K562 (cell line): Measurements from ENCODE around the gene BMP6. TPM values are rescaled to one million over a fixed set of nuclear protein-coding genes. Genes with fewer than 3 reads are reported as not detected.
A peak's percentile ranks its signal among the peaks of the same experiment; 100 is the strongest.

Experiments
- ATAC-seq: fragments of 200-7000 bp; cut with Tn5 transposase; 3 replicates; pipeline ENCODE4 v1.9.1; 2020; ENCODE audit warnings: moderate library complexity
- BruUV-seq: library from RNA; stranded (reverse); fragments of 400-500 nt; replicated peaks from 2 replicates; lab custom pipeline; 2021; lab: Mats Ljungman, UMichigan
- CTCF ChIA-PET: fragments of 300-600 bp; formaldehyde crosslinking; extraction: SDS; loops from one replicate; lab custom pipeline; 2021; ENCODE audit warnings: low intra/inter-chr PET ratio; lab: Yijun Ruan, JAX
- POLR2A ChIA-PET: fragments of 300-600, 350-650 bp; sonication (Branson Sonifier 250); formaldehyde crosslinking; extraction: SDS; loops from one replicate; lab custom pipeline; 2021; ENCODE audit warnings: antibody characterized with exemption, inconsistent platforms; lab: Yijun Ruan, JAX
- DNase-seq, 4 experiments: peaks; one replicate each; pipeline versions ENCODE4 v3.0.0 to v3.0.0-alpha.2; 2011 to 2018; ENCODE audit warnings: low spot score in 3 of 4, mixed read lengths in 3 of 4; ENCODE audit errors: extremely low read depth in 1 of 4
- FAIRE-seq: peaks from 2 replicates; lab custom pipeline; 2011; peaks lifted over from hg19 to GRCh38; lab: Jason Lieb, UNC
- H2AFZ ChIP-seq: 2 replicates; pipeline ENCODE4 v1.6.0; 2011; ENCODE audit warnings: low read depth, low read length, control low read depth, inconsistent platforms
- H3K27ac ChIP-seq: fragments of 200-600 bp; 3 replicates; pipeline ENCODE4 v1.8.0; 2011; ENCODE audit warnings: low read depth, mild to moderate bottlenecking, control low read depth, inconsistent platforms, low read length, moderate library complexity, mixed read lengths; ENCODE audit errors: extremely low read depth
- H3K27me3 ChIP-seq, 2 experiments: fragments of 300-600 bp in 1 of 2; 2 replicates in 1 of 2; 3 replicates in 1 of 2; pipeline versions ENCODE4 v1.6.0 to v1.8.0; 2011; ENCODE audit warnings: inconsistent platforms in 2 of 2, low read length in 2 of 2, mild to moderate bottlenecking in 1 of 2, mixed read lengths in 1 of 2, moderate library complexity in 1 of 2; ENCODE audit not compliant: control insufficient read depth in 2 of 2, insufficient read depth in 2 of 2
- H3K36me3 ChIP-seq: fragments of 300-600 bp; 3 replicates; pipeline ENCODE4 v1.8.0; 2011; ENCODE audit warnings: mild to moderate bottlenecking, low read length, inconsistent platforms; ENCODE audit not compliant: control insufficient read depth, insufficient read depth
- H3K4me1 ChIP-seq, 2 experiments: fragments of 200-600 bp in 1 of 2; replicated peaks in 1 of 2; 2 replicates in 1 of 2; 3 replicates in 1 of 2; pipeline versions ENCODE4 v1.5.1 to v1.8.0; 2011; ENCODE audit warnings: inconsistent platforms in 2 of 2, low read length in 2 of 2, mild to moderate bottlenecking in 1 of 2, mixed read lengths in 1 of 2, moderate library complexity in 1 of 2; ENCODE audit not compliant: control insufficient read depth in 2 of 2, insufficient read depth in 2 of 2
- H3K4me2 ChIP-seq: 2 replicates; pipeline ENCODE4 v1.6.1; 2011; ENCODE audit warnings: low read length, control low read depth, inconsistent platforms, mixed read lengths; ENCODE audit not compliant: insufficient read depth
- H3K4me3 ChIP-seq: fragments of 200-600 bp; sonication (generic), shearing (Covaris generic); 2 replicates; pipeline ENCODE4 v1.5.1; 2016; ENCODE audit warnings: control low read depth, inconsistent platforms
- H3K79me2 ChIP-seq: fragments of 200-600 bp; 3 replicates; pipeline ENCODE4 v1.8.0; 2011; ENCODE audit warnings: low read length, inconsistent platforms; ENCODE audit not compliant: control insufficient read depth, insufficient read depth
- H3K9ac ChIP-seq, 2 experiments: 2 replicates each; pipeline versions ENCODE4 v1.6.0 to v1.6.1; 2011; ENCODE audit warnings: low read depth in 2 of 2, low read length in 2 of 2, control low read depth in 1 of 2, inconsistent platforms in 1 of 2, mild to moderate bottlenecking in 1 of 2, mixed read lengths in 1 of 2; ENCODE audit not compliant: insufficient read depth in 1 of 2
- H3K9me1 ChIP-seq: one replicate; pipeline ENCODE4 v1.6.0; 2011; ENCODE audit warnings: inconsistent platforms, mild to moderate bottlenecking, low read length, moderate library complexity; ENCODE audit not compliant: control insufficient read depth, insufficient read depth
- H3K9me3 ChIP-seq: replicated peaks from 2 replicates; pipeline ENCODE4 v1.5.1; 2011; ENCODE audit warnings: low read depth, low read length, inconsistent platforms; ENCODE audit not compliant: control insufficient read depth, insufficient read depth
- H4K20me1 ChIP-seq: replicated peaks from 2 replicates; pipeline ENCODE4 v1.6.1; 2011; ENCODE audit warnings: low read length, inconsistent platforms, mixed read lengths; ENCODE audit not compliant: control insufficient read depth, insufficient read depth
- BCLAF1 ChIP-seq, 2 experiments: fragments of 450-650 bp in 1 of 2; IDR thresholded peaks; 2 replicates each; pipeline ENCODE4 v1.6.1; 2011 to 2017; ENCODE audit warnings: low read depth in 2 of 2, antibody characterized with exemption in 1 of 2, borderline replicate concordance in 1 of 2, low read length in 1 of 2, mild to moderate bottlenecking in 1 of 2, mixed read lengths in 1 of 2; ENCODE audit not compliant: control insufficient read depth in 1 of 2
- MTA2 ChIP-seq: fragments of 450-650 bp; IDR thresholded peaks from 2 replicates; pipeline ENCODE4 v1.6.1; 2016; ENCODE audit warnings: low read depth
- NR2C1 ChIP-seq, 2 experiments: fragments of 450-650 bp; IDR thresholded peaks; 2 replicates each; pipeline ENCODE4 v1.6.1; 2017; ENCODE audit warnings: mild to moderate bottlenecking in 2 of 2, antibody characterized with exemption in 1 of 2, inconsistent platforms in 1 of 2, missing compliant biosample characterization in 1 of 2, missing genetic modification characterization in 1 of 2
- ZNF274 ChIP-seq: IDR thresholded peaks from 2 replicates; pipeline ENCODE4 v1.6.1; 2011; ENCODE audit warnings: low read depth, mild to moderate bottlenecking, low read length, moderate library complexity, borderline replicate concordance
- ZNF644 ChIP-seq: fragments of 200-800 bp; sonication (Bioruptor generic); IDR thresholded peaks from 2 replicates; pipeline ENCODE4 v1.6.1; 2016; ENCODE audit warnings: low read depth, missing genetic modification characterization, missing compliant biosample characterization
- WGBS: fragments of 100-300 bp; shearing (Covaris generic); methylation state at CpG from one replicate; pipeline ENCODE4 v1.1.6; 2016; ENCODE audit warnings: low coverage, mixed read lengths; ENCODE audit not compliant: insufficient coverage; ENCODE audit errors: missing lambda C conversion rate; 5-methylcytosine and 5-hydroxymethylcytosine counted together
- in situ Hi-C: fragments of 300-500 bp; cut with MboI; formaldehyde crosslinking; loops from 4 replicates; pipeline ENCODE4 v1.15.0; 2018; ENCODE audit warnings: inconsistent platforms, mixed read lengths
- intact Hi-C: fragments of 100-400 bp; cut with micrococcal nuclease; formaldehyde crosslinking; loops from 2 replicates; pipeline ENCODE4 v1.14.2; 2022
- polyA plus RNA-seq, 8 experiments: library from polyadenylated mRNA; depleted of rRNA in 4 of 8; stranded (reverse) in 5 of 8; unstranded in 3 of 8; fragments of >200 nt; fragmentation: Nextera tagmentation in 2 of 8; fragmentation: Illumina TruSeq in 1 of 8; extraction: Ambion mirVana in 2 of 8; extraction: Trizol in 1 of 8; gene quantifications; 2 replicates each; pipeline versions ENCODE4 v1.2.1 to v1.2.3, GENCODE V29; 2011 to 2014; ENCODE audit warnings: inconsistent platforms in 1 of 8, missing spikeins in 1 of 8
- total RNA-seq, 7 experiments: library from RNA; depleted of rRNA in 6 of 7; stranded (reverse); fragments of >200 nt in 6 of 7; fragmentation: Illumina TruSeq in 2 of 7; extraction: Trizol in 2 of 7; gene quantifications; 2 replicates each; pipeline versions ENCODE4 v1.2.1 to v1.2.3, GENCODE V29; 2011 to 2021; ENCODE audit warnings: low replicate concordance in 1 of 7
- TF ChIP-seq, protein P1 (sequence below): IDR thresholded peaks from 2 replicates; pipeline ENCODE4 v1.6.1; 2016; ENCODE audit warnings: missing genetic modification characterization, missing compliant biosample characterization
- TF ChIP-seq, protein P2 (sequence below): fragments of 200-800 bp; sonication (Bioruptor generic); IDR thresholded peaks from 2 replicates; pipeline ENCODE4 v1.6.1; 2017; ENCODE audit warnings: missing genetic modification characterization, missing compliant biosample characterization

BMP6 gene
- total and polyA plus RNA-seq, 9 of the 15 experiments (the other 6 are each of a cell fraction or from before 2014, with no cell fraction given): 0.01 to 0.13 (median 0.06) TPM; not detected in 3

- TF ChIP-seq, protein P1, sequence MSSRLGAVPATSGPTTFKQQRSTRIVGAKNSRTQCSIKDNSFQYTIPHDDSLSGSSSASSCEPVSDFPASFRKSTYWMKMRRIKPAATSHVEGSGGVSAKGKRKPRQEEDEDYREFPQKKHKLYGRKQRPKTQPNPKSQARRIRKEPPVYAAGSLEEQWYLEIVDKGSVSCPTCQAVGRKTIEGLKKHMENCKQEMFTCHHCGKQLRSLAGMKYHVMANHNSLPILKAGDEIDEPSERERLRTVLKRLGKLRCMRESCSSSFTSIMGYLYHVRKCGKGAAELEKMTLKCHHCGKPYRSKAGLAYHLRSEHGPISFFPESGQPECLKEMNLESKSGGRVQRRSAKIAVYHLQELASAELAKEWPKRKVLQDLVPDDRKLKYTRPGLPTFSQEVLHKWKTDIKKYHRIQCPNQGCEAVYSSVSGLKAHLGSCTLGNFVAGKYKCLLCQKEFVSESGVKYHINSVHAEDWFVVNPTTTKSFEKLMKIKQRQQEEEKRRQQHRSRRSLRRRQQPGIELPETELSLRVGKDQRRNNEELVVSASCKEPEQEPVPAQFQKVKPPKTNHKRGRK (tag): 0 out of 2 replicates have a peak, but pooled peaks have one; percentile 6
- TF ChIP-seq ZNF644 (tag) (0 out of 2 replicates have a peak, but pooled peaks have one; percentile 0), MTA2 (no peak)
Measured at GRCh38 chr6:7697432-7697819, 28.5 kb upstream of the BMP6 start (continued).

DNA sequence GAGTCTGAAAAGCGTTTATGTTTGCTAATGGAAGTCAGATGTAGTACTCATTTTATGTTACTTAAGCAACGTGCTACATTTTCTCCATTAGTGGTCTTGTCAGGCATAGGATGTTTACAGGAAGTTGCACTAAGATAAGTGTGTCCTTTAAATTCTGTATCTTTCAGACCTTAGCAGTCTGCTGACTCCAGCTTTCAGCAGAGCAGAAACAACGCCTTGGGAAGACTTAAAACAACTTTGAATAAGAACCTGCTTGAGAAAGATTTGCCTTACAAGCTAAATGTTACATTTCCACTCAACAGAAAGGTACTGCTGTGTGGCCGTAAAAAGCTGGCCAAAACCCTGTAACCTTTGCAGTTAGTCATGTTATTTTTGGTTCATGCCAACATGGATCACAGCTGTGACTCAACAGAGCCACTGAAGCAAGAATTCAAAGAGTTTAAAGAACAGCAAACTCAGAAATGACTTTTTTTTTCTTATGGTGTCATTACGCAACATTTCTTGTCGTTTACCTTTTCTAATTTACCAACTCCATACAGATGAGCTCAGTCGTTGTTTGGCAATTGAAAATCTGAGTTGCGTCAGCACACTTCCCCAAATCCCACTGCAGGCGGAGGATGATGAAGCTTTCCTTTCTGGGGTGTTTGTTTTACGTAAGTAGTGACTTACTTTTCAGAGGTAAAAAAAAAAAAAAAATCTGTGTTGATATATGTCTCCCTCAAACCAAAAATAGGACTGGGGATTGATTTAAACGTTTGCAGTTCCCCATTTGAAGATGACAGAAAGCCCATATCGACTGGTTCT is 27.9 kb upstream of the BMP6 start:
- Histone ChIP-seq H3K9ac (peak overlapping the region in 1 of 2 experiments; percentile 57; a peak in 2 of 4 replicates), H3K9me3 (no peaks in the 10 kb centered on the region; the same call in 1 of the 2 replicates), H3K27ac (peak overlapping the region; percentile 81), H3K4me1 (peaks cover 11 to 31% of the 10 kb centered on the region in 2 experiments), H3K4me2 (peak overlapping the region; percentile 62), H4K20me1 (no peaks in the 10 kb centered on the region), H3K27me3 (no peaks in the 10 kb centered on the region), H2AFZ (peak overlapping the region; percentile 97), H3K36me3 (no peaks in the 10 kb centered on the region), H3K79me2 (no peaks in the 10 kb centered on the region), H3K4me3 (no peak overlapping the region), H3K9me1 (no peaks in the 10 kb centered on the region)
- CTCF ChIA-PET: interaction anchor here (0.6 kb wide), 1 partner anchor 11 kb away, joined by 4 read pairs; no protein-coding TSS in a partner anchor
- POLR2A ChIA-PET: interaction anchor here (0.6 to 0.9 kb wide), 4 partner anchors 16 to 439 kb away, joined by 3 to 4 read pairs (median 3); no protein-coding TSS in a partner anchor
- DNase-seq (peak in 1 of 4 experiments; percentile 64), FAIRE-seq (peak; percentile 75), ATAC-seq (peak; percentile 63)
- intact Hi-C loops (no loop called here), in situ Hi-C loops (no loop called here)
- 8% methylated on average over 12 of the region's 12 CpGs for WGBS
- TSS peak; percentile 49 for BruUV-seq
- TF ChIP-seq ZNF274 (no peak), BCLAF1 (IDR thresholded peaks at IDR 0.05; ENCODE audit: borderline replicate concordance in 1 of 2, control insufficient read depth in 1 of 2, low read depth in 2 of 2, low read length in 1 of 2) (no peak), NR2C1 (IDR thresholded peaks at IDR 0.05) (no peak), NR2C1 (tag; IDR thresholded peaks at IDR 0.05) (peak; percentile 47)
- TF ChIP-seq, protein P2, sequence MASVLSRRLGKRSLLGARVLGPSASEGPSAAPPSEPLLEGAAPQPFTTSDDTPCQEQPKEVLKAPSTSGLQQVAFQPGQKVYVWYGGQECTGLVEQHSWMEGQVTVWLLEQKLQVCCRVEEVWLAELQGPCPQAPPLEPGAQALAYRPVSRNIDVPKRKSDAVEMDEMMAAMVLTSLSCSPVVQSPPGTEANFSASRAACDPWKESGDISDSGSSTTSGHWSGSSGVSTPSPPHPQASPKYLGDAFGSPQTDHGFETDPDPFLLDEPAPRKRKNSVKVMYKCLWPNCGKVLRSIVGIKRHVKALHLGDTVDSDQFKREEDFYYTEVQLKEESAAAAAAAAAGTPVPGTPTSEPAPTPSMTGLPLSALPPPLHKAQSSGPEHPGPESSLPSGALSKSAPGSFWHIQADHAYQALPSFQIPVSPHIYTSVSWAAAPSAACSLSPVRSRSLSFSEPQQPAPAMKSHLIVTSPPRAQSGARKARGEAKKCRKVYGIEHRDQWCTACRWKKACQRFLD: peak; percentile 87
